HG02623 (cell line): Measurements from ENCODE around the gene SHROOM3.

ENCODE experiments used
- ATAC-seq: cut with Tn5 transposase; IDR thresholded peaks from one replicate; pipeline ENCODE4 v1.9.1; 2021; ENCODE audit warnings: moderate library complexity; ENCODE audit not compliant: unreplicated experiment

SHROOM3 gene

DNA sequence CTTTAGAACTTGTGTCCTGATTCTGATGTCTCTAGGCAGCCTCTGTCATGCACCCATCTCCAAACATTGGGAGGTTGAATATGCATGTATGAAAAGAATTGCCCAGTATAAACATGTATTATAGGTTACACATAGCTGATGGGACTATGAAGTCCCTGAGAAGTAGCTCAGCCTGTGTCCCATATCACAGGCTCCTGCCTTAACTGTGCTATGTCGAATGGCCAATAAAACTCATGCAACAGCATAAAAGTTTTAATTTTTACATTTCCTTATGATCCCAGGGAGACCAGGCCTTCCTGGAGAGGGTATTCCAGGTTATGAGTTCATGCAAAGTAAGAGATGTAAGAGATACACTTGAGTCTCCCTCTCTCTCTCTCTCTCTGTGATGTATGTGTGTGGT lies 217.4 kb downstream of the SHROOM3 start:
- no peak for ATAC-seq

DNA sequence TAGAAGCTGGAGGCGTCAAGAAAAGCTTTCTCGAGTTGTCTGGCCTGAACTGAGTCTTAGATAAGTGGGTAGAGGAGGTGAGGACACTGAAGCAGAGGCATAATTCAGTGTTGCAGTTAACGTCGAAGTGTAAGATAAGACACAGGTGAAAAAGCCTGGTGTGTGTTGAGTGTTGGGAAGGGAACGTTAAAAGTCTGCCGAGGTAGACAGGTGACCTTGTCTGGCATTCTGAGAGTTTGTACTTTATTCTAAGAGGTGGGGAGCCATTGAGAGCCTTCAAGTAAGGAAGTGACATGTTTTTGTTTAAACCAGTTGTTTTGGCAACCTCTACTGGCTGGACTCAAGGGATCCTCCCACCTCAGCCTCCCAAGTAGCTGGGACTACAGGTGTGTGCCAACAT lies 219.1 kb downstream of the SHROOM3 start:
- no peak for ATAC-seq

DNA sequence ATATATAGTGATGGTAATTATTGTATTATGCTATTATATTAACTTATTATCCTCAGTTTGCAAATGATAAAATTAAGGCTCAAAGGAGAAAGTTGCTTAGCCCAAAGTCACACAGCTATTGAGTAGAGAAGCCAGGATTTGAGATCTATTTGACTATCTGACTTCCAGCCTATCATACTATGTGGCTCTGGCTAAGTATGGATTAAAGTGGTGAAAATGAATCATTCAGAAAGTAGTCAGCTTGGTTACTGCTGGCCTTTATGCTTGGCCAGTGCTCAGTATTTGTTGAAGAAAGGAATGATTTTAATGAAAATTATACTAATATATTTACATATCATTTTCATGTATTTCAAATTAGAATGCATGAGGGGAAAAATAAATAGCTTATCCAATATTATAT lies 219.8 kb downstream of the SHROOM3 start:
- no peak for ATAC-seq

DNA sequence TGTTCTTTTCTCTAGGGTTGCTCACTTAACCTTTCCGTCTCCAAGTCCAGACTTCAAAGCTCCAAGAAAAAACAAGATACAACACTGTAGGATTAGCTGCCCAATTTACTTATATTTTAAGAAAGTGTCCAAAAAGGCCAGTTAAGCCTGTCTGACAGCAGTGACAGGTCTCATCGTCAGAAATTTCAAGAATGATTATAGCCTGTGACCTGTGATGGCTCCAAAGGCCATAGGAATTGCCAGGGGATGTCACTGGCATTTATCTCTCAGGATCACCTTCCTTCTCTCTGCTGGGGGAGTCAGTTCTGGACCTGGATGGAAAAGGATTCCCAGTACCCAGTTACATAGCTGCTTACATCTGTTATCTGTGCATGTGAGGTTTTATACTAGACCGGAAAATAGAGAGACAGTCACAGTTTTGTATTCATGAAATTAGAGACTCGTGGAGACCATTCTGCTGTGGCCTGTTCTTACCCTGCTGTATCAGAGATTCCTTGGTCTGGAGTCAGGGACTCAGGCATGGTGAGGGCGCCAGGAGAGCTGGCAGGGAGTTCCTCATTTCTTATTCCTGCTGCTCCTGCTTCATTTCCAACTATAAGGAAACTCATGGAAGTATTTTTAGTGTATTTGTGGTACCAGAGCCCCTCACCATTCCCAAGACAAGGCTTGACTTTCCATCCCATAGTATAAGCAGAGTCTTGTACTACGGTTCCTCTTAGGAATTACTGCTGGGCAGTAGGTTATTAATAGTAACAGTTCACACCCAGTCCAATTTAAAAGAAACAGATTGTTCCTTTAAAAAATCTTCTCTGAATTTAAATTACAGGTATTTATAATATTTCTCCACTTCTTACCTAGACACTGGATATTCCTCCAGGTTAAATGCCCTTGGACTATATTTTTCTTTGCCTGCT lies 220.8 kb downstream of the SHROOM3 start:
- no peak for ATAC-seq

DNA sequence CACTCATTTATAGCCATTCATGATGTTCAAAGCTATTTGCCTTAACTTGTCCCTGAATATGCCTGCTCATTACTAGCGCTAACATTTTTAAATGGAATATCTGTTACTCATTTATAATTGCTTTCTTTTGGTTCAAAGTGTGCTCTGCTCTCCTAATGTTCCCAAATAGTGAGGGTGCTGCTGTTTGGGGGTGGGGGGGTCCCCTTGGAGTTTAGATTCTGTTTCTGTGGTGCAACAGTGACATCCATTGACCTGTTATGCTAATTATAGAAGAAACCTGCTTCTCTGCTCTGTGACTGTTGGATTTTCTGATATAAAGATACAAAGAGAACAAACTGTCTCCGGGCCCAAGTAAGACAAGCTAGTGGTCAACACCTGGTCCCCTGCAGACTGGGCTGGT lies 222.4 kb downstream of the SHROOM3 start:
- no peak for ATAC-seq

DNA sequence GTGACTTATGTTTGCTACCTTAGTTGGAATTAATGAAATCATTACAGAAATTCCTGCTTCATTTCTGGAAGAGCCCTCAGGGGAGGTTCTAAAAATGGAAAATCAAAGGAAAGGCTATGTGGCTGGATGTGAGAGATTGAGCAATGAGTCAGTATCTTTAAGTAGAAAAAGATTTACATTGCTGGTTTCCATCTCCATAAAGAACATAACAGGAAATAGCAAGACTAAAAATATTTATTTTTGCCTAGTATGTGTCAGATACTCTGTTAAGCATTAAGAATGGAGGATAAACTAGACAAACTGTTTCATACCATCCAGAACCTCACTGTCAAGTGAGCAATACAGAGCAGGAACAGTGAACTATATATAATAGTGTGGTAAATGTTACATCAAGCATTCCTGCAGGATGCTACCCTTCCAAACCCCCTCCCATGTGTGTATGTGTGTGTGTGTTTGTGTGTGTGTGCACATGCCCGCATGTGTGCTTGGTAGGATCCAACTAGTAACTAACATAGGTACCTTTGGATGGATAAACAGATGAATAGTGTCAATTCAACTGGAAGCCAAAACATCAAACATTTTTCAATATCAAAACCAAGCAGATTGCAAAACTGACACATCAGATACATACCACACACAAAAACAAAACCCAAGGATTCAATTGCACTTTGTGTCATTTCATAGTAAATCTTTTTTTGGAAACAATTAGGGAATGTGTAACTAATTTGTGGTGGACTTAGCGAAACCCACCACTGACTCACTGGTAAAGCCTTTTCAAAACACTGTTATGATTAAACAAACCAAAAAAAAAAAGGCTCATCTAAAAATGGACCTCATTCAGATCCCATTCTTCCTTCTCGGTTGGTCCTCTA lies 223.4 kb downstream of the SHROOM3 start:
- peak; percentile 40 for ATAC-seq

DNA sequence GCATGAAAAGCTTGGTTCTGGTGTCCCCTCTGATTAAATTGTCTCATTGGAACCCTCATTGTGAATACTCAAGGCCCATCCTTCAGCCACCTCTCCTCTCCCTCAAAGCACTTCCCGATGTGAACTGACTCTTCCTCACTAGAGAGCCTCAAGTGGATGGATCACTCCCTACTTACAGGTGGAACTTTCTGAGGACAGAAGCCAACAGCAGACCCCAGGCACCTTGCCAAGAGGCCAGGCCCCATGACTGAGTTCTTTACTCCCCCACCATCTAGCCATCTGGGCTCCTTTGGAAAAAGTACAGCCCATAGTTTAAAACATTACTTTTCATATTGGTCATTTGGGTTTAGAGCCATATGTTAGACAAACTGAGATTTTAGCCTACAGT lies 224.1 kb downstream of the SHROOM3 start:
- no peak for ATAC-seq

DNA sequence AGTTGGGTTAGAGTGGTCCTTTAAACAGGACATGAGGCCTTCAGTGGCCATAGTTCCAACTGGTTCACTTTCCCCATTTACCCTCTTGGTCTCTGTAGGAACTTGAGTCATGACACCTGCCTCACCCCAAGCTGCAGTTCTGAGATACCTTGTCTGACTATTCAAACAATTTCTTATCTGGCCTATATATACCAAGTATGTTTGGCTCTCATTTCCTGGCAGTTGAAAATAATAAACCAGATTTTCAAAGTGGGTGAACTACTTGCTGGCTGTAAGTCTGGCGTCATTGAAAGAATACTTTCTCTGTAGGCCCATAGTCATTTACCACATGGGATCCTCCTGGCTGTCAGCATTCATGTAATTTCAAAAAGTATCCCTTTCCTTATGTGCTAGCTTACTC lies 228.8 kb downstream of the SHROOM3 start:
- no peak for ATAC-seq

DNA sequence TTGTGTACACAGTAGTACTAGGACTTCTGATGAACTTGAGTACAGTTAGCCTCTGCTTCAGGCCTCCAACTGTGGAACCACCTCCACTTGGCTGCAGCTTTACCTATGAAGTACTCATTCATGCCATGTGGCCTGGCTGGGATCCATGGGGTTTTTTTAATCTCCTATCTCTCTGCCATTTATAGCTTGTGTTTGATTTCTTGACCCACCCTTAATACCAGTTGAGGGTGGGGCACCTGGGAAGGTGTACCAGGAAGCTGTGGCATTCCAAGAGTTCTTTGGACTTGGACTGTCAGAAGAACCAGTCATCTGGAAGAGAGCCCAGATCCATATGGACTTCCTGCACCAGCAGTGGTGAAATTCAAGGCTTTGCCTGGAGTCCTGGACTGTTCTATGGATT lies 230.1 kb downstream of the SHROOM3 start:
- no peak for ATAC-seq

DNA sequence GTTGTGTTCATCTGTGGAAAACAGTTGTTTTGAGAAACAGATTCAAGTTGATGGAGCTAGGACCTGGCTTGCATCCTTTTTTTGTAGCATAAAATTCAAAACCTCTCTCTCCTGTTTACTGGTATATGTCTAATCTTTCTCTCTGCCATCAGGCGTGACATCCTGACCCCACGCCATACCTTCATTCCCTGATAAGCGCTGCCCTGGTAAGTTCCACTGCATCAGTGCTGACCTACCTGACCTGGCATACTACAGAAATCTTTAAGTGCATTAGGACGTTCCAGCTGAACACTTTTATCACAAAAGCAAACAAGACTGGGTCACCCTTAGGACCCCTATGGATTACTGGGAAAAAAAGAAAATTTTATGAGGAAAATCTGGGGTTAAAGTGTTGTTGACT lies 230.7 kb downstream of the SHROOM3 start:
- ATAC-seq = no peak

DNA sequence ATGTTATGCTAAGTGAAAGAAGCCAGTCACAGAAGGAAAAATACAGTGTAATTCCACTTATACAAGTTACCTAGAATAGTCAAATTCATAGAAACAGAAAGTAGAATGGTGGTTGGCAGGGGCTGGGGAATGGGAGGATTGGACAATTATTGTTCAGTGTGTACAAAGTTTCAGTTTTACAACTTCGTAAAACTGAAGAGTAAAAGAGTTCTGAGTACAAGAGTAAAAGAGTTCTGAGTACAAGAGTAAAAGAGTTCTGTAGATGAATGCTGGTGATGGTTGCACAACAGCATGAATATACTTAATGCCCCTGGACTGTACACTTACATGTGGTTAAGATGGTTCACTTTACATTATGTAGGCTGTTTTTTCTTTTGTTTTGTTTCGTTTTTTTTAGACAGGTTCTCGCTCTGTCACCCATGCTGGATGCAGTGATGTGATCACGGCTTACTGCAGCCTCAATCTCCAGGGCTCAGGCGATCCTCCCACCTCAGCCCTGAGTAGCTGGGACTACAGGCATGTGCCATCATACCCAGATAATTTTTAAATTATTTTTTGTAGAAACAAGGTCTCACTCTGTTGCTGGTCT lies 232.0 kb downstream of the SHROOM3 start:
- no peak for ATAC-seq

DNA sequence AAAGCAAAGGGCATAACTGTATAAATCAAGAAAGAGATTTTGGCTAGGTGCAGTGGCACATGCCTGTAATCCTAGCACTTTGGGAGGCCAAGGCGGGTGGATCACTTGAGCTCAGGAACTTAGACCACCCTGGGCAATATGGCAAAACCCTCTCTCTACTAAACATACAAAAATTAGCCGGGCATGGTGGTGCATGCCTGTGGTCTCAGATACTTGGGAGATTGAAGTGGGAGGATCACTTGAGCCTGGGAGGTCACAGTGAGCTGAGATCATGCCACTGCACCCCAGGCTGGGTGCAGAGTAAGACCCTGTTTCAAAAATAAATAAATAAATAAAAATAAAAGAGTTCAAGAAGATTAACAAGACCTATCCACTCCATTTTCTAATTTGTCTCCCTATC lies 235.6 kb downstream of the SHROOM3 start:
- no peak for ATAC-seq

DNA sequence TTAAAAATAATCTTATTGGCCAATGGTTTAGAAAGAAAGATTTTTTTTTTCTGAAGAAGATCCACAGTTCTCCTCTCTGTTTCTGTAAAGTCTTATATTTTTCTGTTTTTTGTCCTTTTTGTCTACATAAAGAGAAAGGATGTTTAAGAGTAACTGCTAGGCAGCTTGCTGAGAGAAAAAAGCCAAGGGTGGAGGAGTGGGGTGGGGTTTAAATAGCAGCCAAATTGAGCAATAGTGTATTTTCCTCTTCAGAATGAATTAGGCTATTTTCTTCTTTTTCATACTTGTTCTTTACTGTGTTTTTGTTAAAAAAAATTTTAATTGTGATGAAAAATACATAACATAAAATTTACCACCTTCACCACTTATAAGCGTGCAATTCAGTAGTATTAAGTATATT lies 238.3 kb downstream of the SHROOM3 start:
- no peak for ATAC-seq

DNA sequence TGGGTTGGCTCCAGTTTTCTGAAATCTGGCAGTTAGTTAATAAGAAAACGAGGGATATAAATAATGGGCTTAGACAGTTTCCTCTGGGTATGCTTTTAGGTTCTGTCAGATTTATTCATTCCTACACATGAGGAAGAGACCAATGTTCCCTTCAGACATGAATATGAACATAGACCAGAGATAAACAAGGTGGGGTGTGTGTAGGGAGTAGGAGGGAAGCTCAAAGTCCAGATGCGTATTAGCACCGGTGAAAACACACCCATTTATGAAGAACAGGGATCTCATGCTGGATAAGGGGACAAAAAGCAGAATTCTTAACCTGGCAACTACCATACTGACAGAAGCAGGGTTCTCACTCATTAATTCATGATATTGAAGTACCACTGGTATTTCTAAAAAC lies 240.0 kb downstream of the SHROOM3 start:
- ATAC-seq = no peak

DNA sequence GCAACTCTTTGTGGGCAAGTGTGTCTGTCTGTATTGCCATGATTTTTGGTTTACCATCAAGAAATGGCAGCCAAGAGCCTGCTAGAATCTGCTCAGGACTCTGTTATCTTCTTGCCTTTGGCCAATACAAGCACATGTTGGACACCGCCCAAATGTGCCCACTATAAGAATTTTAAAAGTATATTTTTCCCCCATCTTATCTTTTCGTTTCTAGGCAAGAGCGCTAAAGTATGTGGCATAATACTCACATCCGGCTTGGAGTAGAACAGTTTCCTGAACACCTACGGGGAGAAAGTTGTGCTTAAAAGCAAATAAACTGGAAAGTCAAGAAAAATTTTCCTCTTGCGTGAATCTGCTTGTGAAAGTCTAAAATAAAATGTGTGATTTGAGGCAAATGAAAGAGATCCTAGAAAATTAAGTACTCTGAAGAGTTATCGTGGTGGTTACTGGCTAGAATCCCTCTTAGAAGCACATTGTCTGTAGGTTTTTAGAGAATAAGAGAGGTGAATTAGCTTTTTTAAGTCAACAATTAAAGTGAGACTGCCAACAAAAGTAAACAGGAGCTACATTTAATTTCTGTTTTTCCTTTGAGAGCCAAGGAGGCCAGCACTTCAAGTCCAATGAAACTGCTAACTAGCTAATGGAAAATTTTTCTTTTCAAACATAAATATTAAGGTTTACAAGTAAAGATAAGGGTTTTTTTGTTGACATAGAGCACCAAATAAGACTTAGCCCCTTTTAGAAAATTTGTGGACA lies 242.7 kb downstream of the SHROOM3 start:
- ATAC-seq = no peak

DNA sequence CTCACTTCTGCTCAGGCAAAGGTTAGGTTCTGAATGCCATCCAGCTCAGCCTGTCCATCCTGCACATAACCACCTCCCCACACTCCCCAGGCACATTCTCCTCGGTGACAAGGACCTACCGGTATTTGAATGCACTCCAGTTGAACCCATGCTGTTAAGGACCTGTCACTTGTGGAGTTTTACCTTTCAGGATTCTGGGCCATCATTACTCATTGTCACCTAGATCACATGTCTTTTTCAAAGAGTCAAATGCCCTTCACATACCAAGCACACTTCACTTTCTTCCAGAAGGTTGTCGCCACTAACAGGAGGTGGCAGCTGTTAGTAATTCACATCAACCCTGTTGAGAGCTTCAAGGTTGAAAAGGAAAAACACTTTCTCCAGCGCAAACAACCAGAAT lies 244.7 kb downstream of the SHROOM3 start:
- no peak for ATAC-seq

DNA sequence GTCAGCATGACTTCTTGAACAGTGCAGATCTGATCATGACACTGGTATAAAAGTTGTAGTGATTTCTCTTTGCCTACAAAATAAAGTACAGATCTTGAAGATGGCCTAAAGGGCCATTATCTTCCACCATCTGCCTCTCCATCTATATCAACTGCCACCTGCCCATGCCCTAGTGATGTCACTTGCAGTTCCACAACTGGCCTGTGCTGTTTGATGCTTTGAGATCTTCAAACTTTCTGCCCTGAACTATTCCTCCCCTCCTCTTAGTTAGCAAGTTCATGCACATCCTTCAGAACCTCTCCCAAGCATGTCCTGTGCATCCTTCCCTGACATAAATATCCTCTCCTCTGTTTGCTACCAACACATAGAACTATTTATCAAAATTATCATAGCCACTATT lies 245.9 kb downstream of the SHROOM3 start:
- ATAC-seq = no peak

DNA sequence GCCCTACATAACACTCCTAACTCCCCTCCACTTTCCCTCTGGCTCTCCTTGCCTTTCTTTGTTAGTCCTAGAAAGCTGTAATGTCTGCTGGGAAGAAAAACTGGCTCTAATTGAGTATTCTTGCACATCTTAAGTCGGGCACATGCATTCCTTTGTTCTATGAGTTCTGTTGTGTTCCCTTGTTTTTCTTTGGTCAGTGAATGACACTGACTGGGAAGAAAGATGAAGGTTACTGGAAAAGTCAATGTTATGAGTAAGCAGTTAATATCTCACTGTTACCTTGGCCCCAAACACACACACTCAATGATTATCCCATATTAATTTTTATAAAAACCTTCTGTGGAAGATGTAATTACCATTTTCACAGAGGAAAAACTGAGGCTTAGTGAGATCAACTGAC lies 247.0 kb downstream of the SHROOM3 start:
- ATAC-seq = no peak

DNA sequence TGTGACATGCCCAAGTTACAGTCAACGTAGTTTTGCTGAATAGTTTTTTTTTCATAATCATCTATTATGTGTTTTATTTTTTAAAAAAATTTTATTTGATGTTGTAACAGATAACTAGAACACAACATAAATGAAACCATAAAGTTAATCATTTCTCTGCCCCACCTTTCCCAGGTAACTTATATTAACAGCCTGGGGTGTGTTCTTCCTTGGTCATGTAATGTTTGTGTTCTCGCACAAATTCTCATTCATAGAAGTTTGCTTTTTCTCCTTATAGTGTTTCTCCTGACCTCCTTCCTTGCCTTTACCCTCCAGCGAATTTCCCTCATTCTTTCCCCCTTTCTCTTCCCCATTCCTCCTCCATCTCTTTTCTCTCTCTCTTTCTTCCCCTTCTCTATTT lies 248.1 kb downstream of the SHROOM3 start:
- ATAC-seq = no peak

DNA sequence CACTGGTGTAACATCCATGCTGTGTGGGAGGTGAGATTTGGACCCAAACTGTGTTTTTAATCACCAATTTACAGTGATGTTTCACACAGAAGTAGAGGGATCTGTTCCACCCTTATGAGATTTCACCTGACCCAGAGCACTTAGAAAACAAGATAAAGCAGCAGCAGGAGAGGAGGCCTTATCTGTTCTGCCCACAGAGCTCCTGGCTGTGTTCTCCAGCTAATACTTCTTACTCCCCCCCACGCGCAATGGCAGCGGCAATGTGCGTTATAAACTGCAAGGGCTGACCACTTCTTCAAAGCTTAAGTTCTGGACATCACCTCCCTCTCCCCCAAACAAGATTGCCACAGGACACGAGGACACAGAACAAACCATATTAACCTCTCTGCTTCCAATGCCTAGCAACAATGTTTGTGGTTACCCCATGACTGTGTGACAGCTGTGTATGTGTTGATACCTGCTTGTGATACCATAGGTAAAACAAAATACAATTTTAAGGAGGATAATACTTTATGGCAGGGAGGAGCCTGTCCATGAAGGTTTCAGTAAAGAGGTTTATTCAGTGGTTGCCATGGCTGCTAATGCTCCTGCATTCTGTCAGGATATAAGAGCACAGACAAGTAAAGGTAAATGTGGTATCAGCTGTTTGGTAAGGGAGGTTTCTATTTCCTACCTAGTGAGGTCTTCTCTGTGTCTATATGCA lies 252.9 kb downstream of the SHROOM3 start:
- ATAC-seq = no peak
